Upper lobe of left lung (tissue), 4 donors: ENCODE measurements around the gene GSTO1.

Source experiments
- EP300 ChIP-seq, 4 donors: sonication (generic); formaldehyde crosslinking; IDR thresholded peaks; one replicate each; pipeline ENCODE4 v1.5.1; 2017; ENCODE audit warnings: antibody characterized with exemption in 4 of 4, control low read depth in 2 of 4
- POLR2A ChIP-seq, 4 donors: fragments of 450-650 bp; IDR thresholded peaks; one replicate each; pipeline ENCODE4 v1.5.1; 2016 to 2017; ENCODE audit warnings: antibody characterized with exemption in 4 of 4, mild to moderate bottlenecking in 2 of 4
- POLR2AphosphoS5 ChIP-seq, 2 donors: sonication (generic); formaldehyde crosslinking; IDR thresholded peaks; one replicate each; pipeline ENCODE4 v1.5.1; 2017; ENCODE audit warnings: antibody characterized with exemption in 2 of 2
- TF ChIP-seq, protein P1 (sequence below), 6 experiments: fragments of 450-650 bp in 4 of 6; fragments of 200-600 bp in 2 of 6; sonication (generic) in 2 of 6; IDR thresholded peaks; one replicate each; pipeline ENCODE4 v1.5.1; 2016 to 2019; ENCODE audit warnings: antibody characterized with exemption in 6 of 6

GRCh38 chr10:104254493-104255310, at the start of gene GSTO1:
- TF ChIP-seq, protein P1, sequence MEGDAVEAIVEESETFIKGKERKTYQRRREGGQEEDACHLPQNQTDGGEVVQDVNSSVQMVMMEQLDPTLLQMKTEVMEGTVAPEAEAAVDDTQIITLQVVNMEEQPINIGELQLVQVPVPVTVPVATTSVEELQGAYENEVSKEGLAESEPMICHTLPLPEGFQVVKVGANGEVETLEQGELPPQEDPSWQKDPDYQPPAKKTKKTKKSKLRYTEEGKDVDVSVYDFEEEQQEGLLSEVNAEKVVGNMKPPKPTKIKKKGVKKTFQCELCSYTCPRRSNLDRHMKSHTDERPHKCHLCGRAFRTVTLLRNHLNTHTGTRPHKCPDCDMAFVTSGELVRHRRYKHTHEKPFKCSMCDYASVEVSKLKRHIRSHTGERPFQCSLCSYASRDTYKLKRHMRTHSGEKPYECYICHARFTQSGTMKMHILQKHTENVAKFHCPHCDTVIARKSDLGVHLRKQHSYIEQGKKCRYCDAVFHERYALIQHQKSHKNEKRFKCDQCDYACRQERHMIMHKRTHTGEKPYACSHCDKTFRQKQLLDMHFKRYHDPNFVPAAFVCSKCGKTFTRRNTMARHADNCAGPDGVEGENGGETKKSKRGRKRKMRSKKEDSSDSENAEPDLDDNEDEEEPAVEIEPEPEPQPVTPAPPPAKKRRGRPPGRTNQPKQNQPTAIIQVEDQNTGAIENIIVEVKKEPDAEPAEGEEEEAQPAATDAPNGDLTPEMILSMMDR (IDR thresholded peaks at IDR 0.05): peak in 2 of 6 experiments; percentile 8 to 19
- peak in 3 of 4 donors; percentile 83 to 95 (median 87) for TF ChIP-seq POLR2A (IDR thresholded peaks at IDR 0.05)
- TF ChIP-seq POLR2AphosphoS5 (IDR thresholded peaks at IDR 0.05): peak; percentile 93 to 97
- peak in 1 of 4 donors; percentile 24 for TF ChIP-seq EP300 (IDR thresholded peaks at IDR 0.05)
